ENCODE measurements around the gene ARFGEF2. TPM values are rescaled to one million over a fixed set of nuclear protein-coding genes. Genes with fewer than 3 reads are reported as not detected.

Gene ARFGEF2
- total and polyA plus RNA-seq, 2 donors from 2014 or later = 7.4 to 36.9 TPM

DNA sequence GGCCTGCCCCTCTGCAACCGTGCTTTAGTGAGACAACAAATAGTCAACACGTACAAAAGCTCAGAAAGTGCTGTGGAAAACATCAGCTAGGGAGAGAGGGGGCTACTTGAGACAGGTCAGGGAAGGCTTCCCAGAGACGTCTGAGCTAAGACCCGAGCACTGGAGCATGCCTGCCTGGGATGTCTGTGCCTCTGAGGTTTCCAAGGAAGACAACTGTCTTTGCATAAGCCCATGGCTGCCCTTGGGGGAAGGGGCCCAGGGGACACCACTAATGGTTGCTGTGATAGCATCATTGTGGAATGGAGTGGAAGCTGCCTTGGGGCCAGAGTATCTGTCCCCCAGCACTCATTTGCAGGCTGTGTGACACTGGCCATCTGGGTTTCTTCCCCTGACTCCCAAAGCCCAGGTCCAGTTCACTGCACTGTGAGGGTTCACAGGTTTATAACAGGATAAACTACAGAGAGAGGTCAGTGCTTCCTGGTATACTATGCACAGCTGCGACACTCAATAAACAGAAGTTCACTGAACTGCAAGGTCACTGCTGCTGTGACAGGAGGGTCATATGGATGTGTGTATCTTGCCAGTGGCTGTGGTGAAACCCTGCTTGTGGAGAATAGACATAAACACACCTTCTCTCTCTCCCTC is 1.5 kb upstream of the ARFGEF2 start:
- H3K4me3 ChIP-seq (ENCODE audit: low read length in 3 of 3) = no peak overlapping the region
- FAIRE-seq (no peak), DNase-seq (no peak)
- peaks cover 0 to 8% (median 5%) of the 10 kb centered on the region in 3 donors for H3K4me1 ChIP-seq (ENCODE audit: control insufficient read depth in 2 of 3, insufficient read depth in 2 of 3, low read depth in 1 of 3, low read length in 3 of 3)
- H3K27me3 ChIP-seq (ENCODE audit: control insufficient read depth, insufficient read depth, low read length) = no peaks in the 10 kb centered on the region
- intact Hi-C loops (cut with DNase I) = no loop called here
- no peak overlapping the region for H3K9ac ChIP-seq (ENCODE audit: low read length in 3 of 3)
- no peak overlapping the region for H3K27ac ChIP-seq (ENCODE audit: low read depth in 2 of 2, low read length in 2 of 2)
- H3K36me3 ChIP-seq (ENCODE audit: control insufficient read depth in 2 of 3, insufficient read depth in 3 of 3, low read length in 3 of 3) = no peaks in the 10 kb centered on the region
- TF ChIP-seq, protein P1, sequence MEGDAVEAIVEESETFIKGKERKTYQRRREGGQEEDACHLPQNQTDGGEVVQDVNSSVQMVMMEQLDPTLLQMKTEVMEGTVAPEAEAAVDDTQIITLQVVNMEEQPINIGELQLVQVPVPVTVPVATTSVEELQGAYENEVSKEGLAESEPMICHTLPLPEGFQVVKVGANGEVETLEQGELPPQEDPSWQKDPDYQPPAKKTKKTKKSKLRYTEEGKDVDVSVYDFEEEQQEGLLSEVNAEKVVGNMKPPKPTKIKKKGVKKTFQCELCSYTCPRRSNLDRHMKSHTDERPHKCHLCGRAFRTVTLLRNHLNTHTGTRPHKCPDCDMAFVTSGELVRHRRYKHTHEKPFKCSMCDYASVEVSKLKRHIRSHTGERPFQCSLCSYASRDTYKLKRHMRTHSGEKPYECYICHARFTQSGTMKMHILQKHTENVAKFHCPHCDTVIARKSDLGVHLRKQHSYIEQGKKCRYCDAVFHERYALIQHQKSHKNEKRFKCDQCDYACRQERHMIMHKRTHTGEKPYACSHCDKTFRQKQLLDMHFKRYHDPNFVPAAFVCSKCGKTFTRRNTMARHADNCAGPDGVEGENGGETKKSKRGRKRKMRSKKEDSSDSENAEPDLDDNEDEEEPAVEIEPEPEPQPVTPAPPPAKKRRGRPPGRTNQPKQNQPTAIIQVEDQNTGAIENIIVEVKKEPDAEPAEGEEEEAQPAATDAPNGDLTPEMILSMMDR (IDR thresholded peaks at IDR 0.05; ENCODE audit: borderline replicate concordance, extremely low read depth, insufficient read depth) = no peak
- H3K9me3 ChIP-seq (ENCODE audit: control insufficient read depth in 2 of 3, insufficient read depth in 1 of 3, low read length in 3 of 3) = no peaks in the 10 kb centered on the region

DNA sequence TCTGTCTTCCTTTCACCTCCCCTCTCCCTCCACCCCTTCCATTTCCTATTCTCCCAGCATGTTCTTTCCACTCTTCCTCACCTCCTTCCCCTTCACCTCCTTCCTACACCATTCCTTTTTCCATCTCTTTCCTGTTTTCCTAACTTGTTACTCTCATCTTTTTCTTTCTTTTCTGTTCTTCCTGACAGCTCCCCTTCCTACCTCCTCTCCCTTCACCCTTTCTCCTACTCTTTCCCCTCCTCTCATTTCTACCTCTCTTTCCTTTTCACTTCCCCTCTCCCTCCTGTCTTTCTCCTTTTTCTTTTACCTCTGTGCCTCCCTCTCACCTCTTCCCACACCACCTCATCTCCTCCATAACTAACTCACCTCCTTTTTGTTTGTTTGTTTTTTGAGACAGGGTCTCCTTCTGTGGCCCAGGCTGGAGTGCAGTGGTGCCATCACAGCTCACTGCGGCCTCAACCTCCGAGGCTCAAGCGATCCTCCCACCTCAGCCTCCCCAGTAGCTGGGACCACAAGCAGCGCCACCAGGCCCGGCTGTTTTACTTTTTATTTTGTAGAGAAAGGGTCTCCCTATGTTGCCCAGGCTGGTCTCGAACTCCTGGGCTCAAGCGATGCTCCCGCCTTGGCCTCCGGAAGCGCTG is 864 bp upstream of the ARFGEF2 start:
- peak overlapping the region; percentile 90 to 98 (median 98) for H3K4me3 ChIP-seq (ENCODE audit: low read length in 3 of 3)
- H3K36me3 ChIP-seq (ENCODE audit: control insufficient read depth in 2 of 3, insufficient read depth in 3 of 3, low read length in 3 of 3) = no peaks in the 10 kb centered on the region
- peaks cover 0 to 8% (median 5%) of the 10 kb centered on the region in 3 donors for H3K4me1 ChIP-seq (ENCODE audit: control insufficient read depth in 2 of 3, insufficient read depth in 2 of 3, low read depth in 1 of 3, low read length in 3 of 3)
- TF ChIP-seq, protein P1 (IDR thresholded peaks at IDR 0.05; ENCODE audit: borderline replicate concordance, extremely low read depth, insufficient read depth) = no peak
- DNase-seq (peak in 1 of 5 donors; percentile 84), FAIRE-seq (no peak)
- no peaks in the 10 kb centered on the region for H3K9me3 ChIP-seq (ENCODE audit: control insufficient read depth in 2 of 3, insufficient read depth in 1 of 3, low read length in 3 of 3)
- H3K27ac ChIP-seq (ENCODE audit: low read depth in 2 of 2, low read length in 2 of 2) = peak overlapping the region; percentile 92 to 93
- H3K9ac ChIP-seq (ENCODE audit: low read length in 3 of 3) = peak overlapping the region in 2 of 3 donors; percentile 93 to 98
- no peaks in the 10 kb centered on the region for H3K27me3 ChIP-seq (ENCODE audit: control insufficient read depth, insufficient read depth, low read length)
- intact Hi-C loops (cut with DNase I) = no loop called here

DNA sequence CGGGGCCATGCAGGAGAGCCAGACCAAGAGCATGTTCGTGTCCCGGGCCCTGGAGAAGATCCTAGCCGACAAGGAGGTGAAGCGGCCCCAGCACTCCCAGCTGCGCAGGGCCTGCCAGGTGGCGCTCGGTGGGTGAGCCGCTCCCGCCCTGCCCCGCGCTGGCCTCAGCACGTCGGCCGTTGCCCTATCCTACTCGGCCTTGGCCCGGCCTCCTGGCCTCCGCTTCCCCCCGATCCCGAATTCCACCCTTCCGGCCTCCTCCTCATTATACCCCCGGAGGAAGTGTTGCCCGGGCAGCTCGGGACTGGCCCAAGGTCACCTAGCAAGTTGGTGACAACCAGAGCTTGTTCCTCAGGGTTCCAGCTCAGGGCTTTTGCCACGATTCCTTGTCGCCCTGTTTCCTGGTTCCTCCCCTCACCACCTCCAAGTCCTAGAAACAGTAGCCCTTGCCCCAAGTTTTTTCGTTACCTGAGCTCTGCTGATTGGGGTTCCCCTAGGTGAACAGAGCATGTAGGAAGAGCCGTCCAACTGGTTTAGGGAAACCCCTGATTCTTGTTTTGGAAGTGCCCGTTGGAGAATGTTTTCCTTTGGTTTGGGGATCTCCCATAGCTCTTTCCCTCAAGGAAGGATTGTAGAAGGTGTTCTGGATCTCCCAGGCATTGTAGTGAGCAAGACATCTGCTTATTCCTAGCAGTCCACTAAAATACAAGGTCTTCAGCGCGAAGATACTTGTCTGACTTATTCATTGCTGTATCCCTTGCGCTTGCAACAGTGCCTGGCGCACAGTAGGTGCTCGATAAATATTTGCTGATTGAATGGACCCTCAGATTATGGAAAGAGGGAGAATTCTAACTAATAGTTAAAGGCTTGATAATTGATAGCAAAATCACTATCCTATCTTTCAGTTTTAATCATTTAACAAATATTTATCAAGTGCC is 641 bp downstream of the ARFGEF2 start:
- H3K36me3 ChIP-seq (ENCODE audit: control insufficient read depth in 2 of 3, insufficient read depth in 3 of 3, low read length in 3 of 3) = no peaks in the 10 kb centered on the region
- no peaks in the 10 kb centered on the region for H3K27me3 ChIP-seq (ENCODE audit: control insufficient read depth, insufficient read depth, low read length)
- H3K4me1 ChIP-seq (ENCODE audit: control insufficient read depth in 2 of 3, insufficient read depth in 2 of 3, low read depth in 1 of 3, low read length in 3 of 3) = peaks cover 0 to 8% (median 5%) of the 10 kb centered on the region in 3 donors
- H3K4me3 ChIP-seq (ENCODE audit: low read length in 3 of 3) = peak overlapping the region; percentile 69 to 98 (median 70)
- intact Hi-C loops (cut with DNase I) = no loop called here
- peak overlapping the region; percentile 45 to 88 (median 58) for H3K9ac ChIP-seq (ENCODE audit: low read length in 3 of 3)
- H3K27ac ChIP-seq (ENCODE audit: low read depth in 2 of 2, low read length in 2 of 2) = peak overlapping the region; percentile 92 to 93
- DNase-seq (peak in 3 of 5 donors; percentile 30 to 84 (median 42)), FAIRE-seq (no peak)
- no peaks in the 10 kb centered on the region for H3K9me3 ChIP-seq (ENCODE audit: control insufficient read depth in 2 of 3, insufficient read depth in 1 of 3, low read length in 3 of 3)
- TF ChIP-seq, protein P1 (IDR thresholded peaks at IDR 0.05; ENCODE audit: borderline replicate concordance, extremely low read depth, insufficient read depth) = no peak
